ELF-1 (cell line): ENCODE results near the gene PAGR1.
"Not testable (repeated sequence)": the region's sequence is repeated elsewhere in the genome, so short reads cannot be mapped to it uniquely, and the experiment has no call there.

Experiments used
- DNase-seq: peaks from one replicate; pipeline ENCODE4 v3.0.0-alpha.2; 2016; ENCODE audit warnings: low read depth, low spot score

The PAGR1 gene

GRCh38 chr16:29862884-29863668, 47.1 kb downstream of the PAGR1 start, which contains the start of gene CDIPT:
TSS of gene CDIPT (minus strand) at chr16:29863226. CDS start at chr16:29862857, 369 bp downstream.
- DNase-seq: peak; percentile 98

DNA sequence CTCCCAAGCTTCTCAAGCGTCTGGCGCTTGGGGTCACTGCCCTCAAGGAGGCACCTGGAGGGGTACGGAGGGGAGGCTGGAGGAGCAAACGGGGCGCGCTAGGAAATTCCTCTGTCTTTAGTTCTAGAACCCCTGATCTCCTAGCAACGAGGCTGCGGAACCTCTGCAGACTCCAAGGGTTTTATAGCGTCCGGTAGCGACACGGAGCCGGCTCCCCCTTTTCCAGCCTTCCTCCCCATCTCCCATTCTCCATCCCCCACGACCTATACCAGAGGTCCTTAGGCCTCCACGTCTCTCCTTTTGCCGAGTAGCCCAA, 47.7 kb downstream of the PAGR1 start:
- no peak for DNase-seq

GRCh38 chr16:29864205-29864604, 48.3 kb downstream of the PAGR1 start:
- DNase-seq: no peak

DNA sequence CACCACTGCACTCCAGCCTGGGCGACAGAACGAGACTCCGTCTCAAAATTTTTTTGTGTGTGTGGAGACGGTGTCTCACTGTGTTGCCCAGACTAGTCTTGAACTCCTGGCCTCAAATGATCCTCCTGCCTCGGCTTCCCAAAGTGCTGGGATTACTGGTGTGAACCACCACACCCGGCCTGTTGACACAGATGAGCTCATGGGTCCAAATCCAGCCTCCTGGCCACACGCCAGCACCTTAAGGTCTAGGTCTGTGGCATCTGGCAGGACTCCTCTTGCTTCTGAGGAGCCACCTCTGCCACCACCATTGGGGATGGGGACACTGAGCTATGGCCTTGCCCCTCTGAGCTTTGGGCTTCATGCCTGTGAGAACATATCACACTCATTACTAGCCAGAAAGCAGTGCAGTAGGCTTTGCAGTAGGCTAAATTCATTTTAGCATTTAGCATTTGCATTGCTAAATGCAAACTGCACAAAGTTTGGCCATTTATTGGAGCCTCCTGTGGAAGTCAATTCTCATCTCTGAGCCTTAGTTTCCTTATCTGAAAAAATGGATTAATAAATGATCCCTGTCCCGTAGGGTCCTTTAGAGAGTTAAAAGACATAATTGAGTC, 52.6 kb downstream of the PAGR1 start:
- DNase-seq: no peak

DNA sequence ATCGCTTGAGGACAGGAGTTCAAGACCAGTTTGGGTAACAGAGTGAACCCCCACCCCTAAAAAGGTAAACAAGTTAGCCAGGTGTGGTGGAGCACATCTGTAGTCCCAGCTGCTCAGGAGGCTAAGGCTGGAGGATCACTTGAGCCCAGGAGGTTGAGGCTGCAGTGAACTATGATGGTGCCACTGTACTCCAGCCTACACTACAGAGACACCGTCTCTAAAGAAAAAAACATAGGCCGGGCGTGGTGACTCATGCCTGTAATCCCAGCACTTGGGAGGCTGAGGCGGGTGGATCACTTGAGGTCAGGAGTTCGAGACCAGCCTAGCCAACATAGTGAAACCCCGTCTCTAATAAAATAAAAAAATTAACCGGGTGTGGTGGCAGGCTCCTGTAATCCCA, 53.1 kb downstream of the PAGR1 start:
- not testable (repeated sequence) for DNase-seq
